HG03342 (cell line): ENCODE data around the gene RCVRN.

Experiments
- ATAC-seq: cut with Tn5 transposase; IDR thresholded peaks from one replicate; pipeline ENCODE4 v1.9.1; 2021; ENCODE audit warnings: mild to moderate bottlenecking, moderate library complexity; ENCODE audit not compliant: unreplicated experiment

The RCVRN gene

GRCh38 chr17:9899280-9900043 lies 5.6 kb downstream of the RCVRN start:
- ATAC-seq = no peak

GRCh38 chr17:9898812-9899211 lies 6.3 kb downstream of the RCVRN start:
- ATAC-seq = no peak

- no peak for ATAC-seq
These were observed 7.6 kb downstream of the RCVRN start for GRCh38 chr17:9897372-9897968.

GRCh38 chr17:9895923-9896322 lies 9.1 kb downstream of the RCVRN start:
- ATAC-seq = no peak

- ATAC-seq = no peak
These were observed 10.8 kb downstream of the RCVRN start for GRCh38 chr17:9894231-9894630.

GRCh38 chr17:9893411-9894012 lies 11.6 kb downstream of the RCVRN start:
- ATAC-seq = no peak

GRCh38 chr17:9890124-9890523 lies 14.9 kb downstream of the RCVRN start:
- ATAC-seq = no peak

- ATAC-seq = no peak
These were observed 17.6 kb downstream of the RCVRN start for GRCh38 chr17:9887508-9887907.

- ATAC-seq = no peak
These were observed 18.7 kb downstream of the RCVRN start for GRCh38 chr17:9886141-9886930.

GRCh38 chr17:9883451-9883850 lies 21.6 kb downstream of the RCVRN start:
- no peak for ATAC-seq

GRCh38 chr17:9880582-9880999 lies 24.5 kb downstream of the RCVRN start:
- no peak for ATAC-seq

- ATAC-seq = no peak
These were observed 26.1 kb downstream of the RCVRN start for GRCh38 chr17:9878786-9879525.

- no peak for ATAC-seq
These were observed 26.7 kb downstream of the RCVRN start for GRCh38 chr17:9878356-9878755.

GRCh38 chr17:9875441-9875840 lies 29.6 kb downstream of the RCVRN start:
- ATAC-seq = no peak

- ATAC-seq = no peak
These were observed 30.3 kb downstream of the RCVRN start for GRCh38 chr17:9874722-9875121.

GRCh38 chr17:9872852-9873251 lies 32.2 kb downstream of the RCVRN start:
- no peak for ATAC-seq

- ATAC-seq = no peak
These were observed 36.5 kb downstream of the RCVRN start for GRCh38 chr17:9868552-9868951.

GRCh38 chr17:9865586-9865985 lies 39.5 kb downstream of the RCVRN start:
- no peak for ATAC-seq

GRCh38 chr17:9862949-9863348 lies 42.1 kb downstream of the RCVRN start:
- ATAC-seq = no peak

- ATAC-seq = no peak
These were observed 42.9 kb downstream of the RCVRN start for GRCh38 chr17:9862220-9862619.

GRCh38 chr17:9860851-9861250 lies 44.2 kb downstream of the RCVRN start:
- no peak for ATAC-seq
